ENCODE measurements around the gene CEP131.

DNA sequence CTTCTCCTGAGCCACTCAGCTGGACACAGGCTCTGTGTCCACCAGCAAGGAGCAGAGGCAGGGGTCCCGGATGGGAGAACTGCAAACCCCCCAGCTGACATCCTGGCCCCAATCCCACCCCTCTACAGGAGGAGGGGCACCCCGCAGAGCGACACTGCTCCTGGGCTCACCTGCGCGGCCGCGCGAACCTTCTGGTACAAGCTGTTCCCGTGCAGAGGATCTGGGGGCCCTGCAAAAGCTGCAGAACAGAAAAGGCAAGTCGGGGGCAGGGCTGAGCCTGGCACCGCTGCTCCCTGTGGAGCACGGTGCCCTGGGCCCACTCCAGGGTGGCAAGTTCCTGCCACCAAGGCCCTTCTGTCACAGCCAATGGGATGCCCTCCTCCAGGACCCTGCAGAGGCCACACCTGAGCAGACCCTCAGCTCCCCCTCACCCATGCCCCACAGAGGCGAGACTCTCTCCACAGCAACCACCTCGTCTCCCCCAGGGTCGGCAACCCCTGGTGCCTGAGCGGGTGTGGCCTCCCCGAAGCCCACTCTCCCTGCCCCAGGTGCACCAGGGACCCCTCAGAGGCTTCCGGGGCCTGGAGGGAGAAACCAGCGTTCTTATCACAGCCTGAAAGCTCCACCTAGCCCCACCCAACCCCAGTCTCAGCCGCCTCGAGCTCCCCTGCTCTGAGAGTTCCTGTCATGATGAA, 11.2 kb upstream of the CEP131 start:
- no peak for TF ChIP-seq POLR2A (IDR thresholded peaks at IDR 0.05; ENCODE audit: low read depth, low read length)
- TF ChIP-seq, protein P1, sequence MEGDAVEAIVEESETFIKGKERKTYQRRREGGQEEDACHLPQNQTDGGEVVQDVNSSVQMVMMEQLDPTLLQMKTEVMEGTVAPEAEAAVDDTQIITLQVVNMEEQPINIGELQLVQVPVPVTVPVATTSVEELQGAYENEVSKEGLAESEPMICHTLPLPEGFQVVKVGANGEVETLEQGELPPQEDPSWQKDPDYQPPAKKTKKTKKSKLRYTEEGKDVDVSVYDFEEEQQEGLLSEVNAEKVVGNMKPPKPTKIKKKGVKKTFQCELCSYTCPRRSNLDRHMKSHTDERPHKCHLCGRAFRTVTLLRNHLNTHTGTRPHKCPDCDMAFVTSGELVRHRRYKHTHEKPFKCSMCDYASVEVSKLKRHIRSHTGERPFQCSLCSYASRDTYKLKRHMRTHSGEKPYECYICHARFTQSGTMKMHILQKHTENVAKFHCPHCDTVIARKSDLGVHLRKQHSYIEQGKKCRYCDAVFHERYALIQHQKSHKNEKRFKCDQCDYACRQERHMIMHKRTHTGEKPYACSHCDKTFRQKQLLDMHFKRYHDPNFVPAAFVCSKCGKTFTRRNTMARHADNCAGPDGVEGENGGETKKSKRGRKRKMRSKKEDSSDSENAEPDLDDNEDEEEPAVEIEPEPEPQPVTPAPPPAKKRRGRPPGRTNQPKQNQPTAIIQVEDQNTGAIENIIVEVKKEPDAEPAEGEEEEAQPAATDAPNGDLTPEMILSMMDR (conservative IDR thresholded peaks at IDR 0.05; ENCODE audit: low read depth, low read length), result no peak
- TF ChIP-seq MAZ (IDR thresholded peaks at IDR 0.05; ENCODE audit: borderline replicate concordance, low read depth, low read length), result no peak
- no peak for TF ChIP-seq RAD21 (IDR thresholded peaks at IDR 0.05; ENCODE audit: low read length)
- TF ChIP-seq FOS (IDR thresholded peaks at IDR 0.05; ENCODE audit: low read depth, low read length), result no peak
- TF ChIP-seq BHLHE40 (IDR thresholded peaks at IDR 0.05; ENCODE audit: low read depth, low read length), result no peak
- TF ChIP-seq, protein P2, sequence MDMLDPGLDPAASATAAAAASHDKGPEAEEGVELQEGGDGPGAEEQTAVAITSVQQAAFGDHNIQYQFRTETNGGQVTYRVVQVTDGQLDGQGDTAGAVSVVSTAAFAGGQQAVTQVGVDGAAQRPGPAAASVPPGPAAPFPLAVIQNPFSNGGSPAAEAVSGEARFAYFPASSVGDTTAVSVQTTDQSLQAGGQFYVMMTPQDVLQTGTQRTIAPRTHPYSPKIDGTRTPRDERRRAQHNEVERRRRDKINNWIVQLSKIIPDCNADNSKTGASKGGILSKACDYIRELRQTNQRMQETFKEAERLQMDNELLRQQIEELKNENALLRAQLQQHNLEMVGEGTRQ (IDR thresholded peaks at IDR 0.05; ENCODE audit: low read depth, low read length), result no peak
- no peak for TF ChIP-seq CEBPB (IDR thresholded peaks at IDR 0.05; ENCODE audit: low read depth, low read length)
- TF ChIP-seq RCOR1 (IDR thresholded peaks at IDR 0.05; ENCODE audit: insufficient replicate concordance, low read length), result no peak
- no peak for TF ChIP-seq SMC3 (IDR thresholded peaks at IDR 0.05; ENCODE audit: low read depth, low read length)
- no peak for TF ChIP-seq MXI1 (IDR thresholded peaks at IDR 0.05; ENCODE audit: borderline replicate concordance, low read depth, low read length)
- TF ChIP-seq MAFK (IDR thresholded peaks at IDR 0.05; ENCODE audit: low read depth, low read length), result no peak
- TF ChIP-seq CHD1 (IDR thresholded peaks at IDR 0.05; ENCODE audit: low read depth, low read length), result no peak

Data from IMR-90 (cell line).